Measurements from ENCODE around the gene SYNE1. TPM values are rescaled to one million over a fixed set of nuclear protein-coding genes. Genes with fewer than 3 reads are reported as not detected.
A peak's percentile ranks its signal among the peaks of the same experiment; 100 is the strongest.

Gene SYNE1
- total and polyA plus RNA-seq, 2 experiments from 2014 or later = 14.6 to 83.9 TPM

DNA sequence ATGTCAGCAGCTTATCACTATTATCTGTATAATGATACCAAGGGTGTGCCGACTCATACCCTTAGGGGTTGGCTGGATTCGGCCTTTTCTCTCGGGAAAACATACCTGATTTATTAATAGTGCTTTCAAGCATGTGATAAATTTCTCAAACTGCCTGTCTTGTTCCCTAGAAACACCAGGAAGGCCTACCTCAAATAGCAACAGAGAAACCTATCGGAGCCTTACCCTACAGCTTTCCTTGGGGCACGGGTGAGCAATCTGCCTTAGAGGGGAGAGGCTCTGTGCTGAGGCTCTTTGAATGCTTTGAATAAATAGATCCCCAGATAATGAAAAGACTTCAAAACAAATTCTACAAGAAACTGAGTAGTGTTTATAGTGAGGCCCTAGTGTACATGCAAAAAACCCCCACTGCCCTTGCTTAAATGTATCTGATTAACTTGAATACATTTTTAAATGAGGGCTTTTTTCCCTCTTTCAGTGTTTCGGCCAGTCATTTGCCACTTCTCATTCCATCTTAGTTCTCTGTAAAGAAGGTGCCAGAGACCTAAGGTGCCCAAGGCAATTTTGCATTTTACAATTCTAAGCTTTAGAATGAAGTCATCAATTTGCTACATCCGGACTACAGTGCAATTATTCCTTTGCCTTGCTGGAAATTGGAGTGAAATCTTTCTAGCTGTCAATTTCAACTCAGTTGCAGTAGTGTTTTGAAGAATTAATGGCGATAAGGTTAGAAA is 509.6 kb downstream of the SYNE1 start:
- H3K4me3 ChIP-seq = no peak overlapping the region
- TF ChIP-seq CTCF (IDR thresholded peaks at IDR 0.05; ENCODE audit: low read depth, low read length) = no peak
- no peaks in the 10 kb centered on the region for H3K9me3 ChIP-seq (ENCODE audit: low read depth)
- H3K36me3 ChIP-seq = peaks cover 10% of the 10 kb centered on the region
- H3K4me1 ChIP-seq (ENCODE audit: low read depth) = peaks cover 6% of the 10 kb centered on the region
- peak overlapping the region; percentile 29 for H3K27ac ChIP-seq
- no peak for DNase-seq (ENCODE audit: low read depth in 1 of 2, low spot score in 1 of 2)
- no peaks in the 10 kb centered on the region for H3K27me3 ChIP-seq

DNA sequence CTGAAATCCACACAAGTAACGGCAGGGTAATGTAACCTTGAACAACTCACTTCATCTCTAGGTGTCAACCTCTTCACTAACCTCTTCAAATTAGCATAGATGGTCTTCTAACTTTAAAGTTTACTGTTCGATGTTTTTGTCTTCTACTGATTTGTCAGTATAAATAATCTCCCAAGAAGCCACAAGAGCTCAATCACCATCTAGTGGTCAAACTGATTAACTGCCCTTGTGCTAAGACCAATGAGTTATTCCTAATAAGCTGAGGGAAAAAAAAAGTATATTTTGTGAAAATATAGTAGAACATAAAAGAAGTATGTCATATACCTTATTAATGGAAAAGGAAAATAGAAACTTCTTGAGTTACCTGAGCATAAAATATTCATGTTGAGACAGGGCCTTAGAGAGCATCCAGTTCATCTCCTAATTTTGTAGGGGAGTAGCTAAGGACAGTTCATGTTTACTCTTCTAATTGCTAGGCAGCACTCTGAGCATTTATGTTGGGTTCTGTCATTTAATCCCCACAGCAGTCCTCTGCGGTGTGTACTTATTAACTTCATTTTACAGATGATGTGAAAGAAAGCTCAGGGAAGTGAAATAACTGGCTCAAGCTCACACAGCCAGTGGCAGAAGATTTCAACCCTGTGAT is 512.6 kb downstream of the SYNE1 start:
- no peaks in the 10 kb centered on the region for H3K36me3 ChIP-seq
- H3K4me3 ChIP-seq = no peak overlapping the region
- peaks cover 6% of the 10 kb centered on the region for H3K4me1 ChIP-seq (ENCODE audit: low read depth)
- no peaks in the 10 kb centered on the region for H3K9me3 ChIP-seq (ENCODE audit: low read depth)
- peak; percentile 82 for TF ChIP-seq CTCF (IDR thresholded peaks at IDR 0.05; ENCODE audit: low read depth, low read length)
- H3K27ac ChIP-seq = peak overlapping the region; percentile 66
- no peaks in the 10 kb centered on the region for H3K27me3 ChIP-seq
- DNase-seq (ENCODE audit: low read depth in 1 of 2, low spot score in 1 of 2) = peak; percentile 62 to 77

DNA sequence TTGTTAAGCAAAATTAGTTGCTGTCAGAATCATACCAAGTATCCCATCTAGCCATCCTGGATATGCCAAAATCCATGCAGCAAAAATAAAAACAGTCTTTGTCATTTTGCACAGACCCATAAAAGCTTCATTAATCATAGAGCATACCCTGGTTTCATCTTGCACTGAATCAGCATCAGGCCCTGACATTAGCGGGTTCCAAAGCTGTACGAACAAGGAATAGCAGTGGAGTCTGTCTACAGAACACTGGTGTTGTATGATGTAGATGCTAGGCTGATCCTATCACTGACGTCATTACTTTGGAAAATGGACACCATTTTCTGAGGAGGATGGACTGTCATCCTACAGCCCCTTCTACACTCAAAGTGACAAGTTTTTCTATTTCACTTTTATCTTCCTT is 514.1 kb downstream of the SYNE1 start:
- TF ChIP-seq CTCF (IDR thresholded peaks at IDR 0.05; ENCODE audit: low read depth, low read length) = no peak
- H3K4me3 ChIP-seq = no peak overlapping the region
- no peaks in the 10 kb centered on the region for H3K36me3 ChIP-seq
- no peak for DNase-seq (ENCODE audit: low read depth in 1 of 2, low spot score in 1 of 2)
- H3K27me3 ChIP-seq = no peaks in the 10 kb centered on the region
- no peak overlapping the region for H3K27ac ChIP-seq
- H3K9me3 ChIP-seq (ENCODE audit: low read depth) = no peaks in the 10 kb centered on the region
- H3K4me1 ChIP-seq (ENCODE audit: low read depth) = peaks cover 6% of the 10 kb centered on the region

- Histone ChIP-seq H3K9me3 (ENCODE audit: low read depth) (no peaks in the 10 kb centered on the region), H3K27me3 (no peaks in the 10 kb centered on the region), H3K4me1 (ENCODE audit: low read depth) (peaks cover 8% of the 10 kb centered on the region), H3K36me3 (no peaks in the 10 kb centered on the region), H3K27ac (no peak overlapping the region), H3K4me3 (no peak overlapping the region)
- DNase-seq (ENCODE audit: low read depth in 1 of 2, low spot score in 1 of 2) = no peak
- no peak for TF ChIP-seq CTCF (IDR thresholded peaks at IDR 0.05; ENCODE audit: low read depth, low read length)
Measured at GRCh38 chr6:152122434-152122833, 514.7 kb downstream of the SYNE1 start.

- no peaks in the 10 kb centered on the region for H3K9me3 ChIP-seq (ENCODE audit: low read depth)
- no peak for TF ChIP-seq CTCF (IDR thresholded peaks at IDR 0.05; ENCODE audit: low read depth, low read length)
- H3K4me3 ChIP-seq = no peak overlapping the region
- H3K27ac ChIP-seq = no peak overlapping the region
- no peak for DNase-seq (ENCODE audit: low read depth in 1 of 2, low spot score in 1 of 2)
- peaks cover 10% of the 10 kb centered on the region for H3K4me1 ChIP-seq (ENCODE audit: low read depth)
- H3K36me3 ChIP-seq = no peaks in the 10 kb centered on the region
- no peaks in the 10 kb centered on the region for H3K27me3 ChIP-seq
Measured at GRCh38 chr6:152121910-152122309, 515.3 kb downstream of the SYNE1 start.

All from cardiac muscle cell (in vitro differentiated cells and primary cell).